SK-N-SH (cell line): ENCODE data around the gene HGS. TPM values are rescaled to one million over a fixed set of nuclear protein-coding genes. Genes with fewer than 3 reads are reported as not detected.

Experiments
- CTCF ChIA-PET: fragments of 300-600, 350-600 bp; formaldehyde crosslinking; extraction: SDS; loops from one replicate; lab custom pipeline; 2021; lab: Yijun Ruan, JAX
- POLR2A ChIA-PET: fragments of 350-600 bp; sonication (Branson Sonifier 250); formaldehyde crosslinking; extraction: SDS; loops from one replicate; lab custom pipeline; 2020; ENCODE audit warnings: antibody characterized with exemption, inconsistent platforms; lab: Yijun Ruan, JAX
- DNase-seq: peaks from one replicate; pipeline ENCODE4 v3.0.0; 2012
- H2AFZ ChIP-seq: fragments of 200-600 bp; sonication (generic); 2 replicates; pipeline ENCODE4 v1.8.1; 2016; ENCODE audit warnings: antibody characterized with exemption, mild to moderate bottlenecking, low read depth
- H3F3A ChIP-seq: fragments of 200-600 bp; sonication (generic); replicated peaks from 2 replicates; pipeline ENCODE3; 2016; ENCODE audit warnings: antibody characterized with exemption, mild to moderate bottlenecking; ENCODE audit not compliant: insufficient read depth
- H3K27ac ChIP-seq, 2 experiments: fragments of 200-500 bp in 1 of 2; fragments of 200-600 bp in 1 of 2; sonication (Bioruptor generic) in 1 of 2; sonication (generic), shearing (Covaris generic) in 1 of 2; 2 replicates each; pipeline versions ENCODE4 v1.5.1 to v1.6.1; 2014 to 2016; ENCODE audit warnings: low read depth in 2 of 2, inconsistent platforms in 1 of 2, low read length in 1 of 2, mild to moderate bottlenecking in 1 of 2, mixed read lengths in 1 of 2
- H3K27me3 ChIP-seq: fragments of 200-600 bp; sonication (generic), shearing (Covaris generic); 2 replicates; pipeline ENCODE4 v1.6.1; 2016; ENCODE audit warnings: mixed run types; ENCODE audit not compliant: insufficient read depth
- H3K36me3 ChIP-seq, 2 experiments: fragments of 200-500 bp in 1 of 2; fragments of 200-600 bp in 1 of 2; sonication (Bioruptor generic) in 1 of 2; sonication (generic) in 1 of 2; replicated peaks in 1 of 2; 2 replicates each; pipeline versions ENCODE3 to v1.5.1; 2014 to 2016; ENCODE audit warnings: low read length in 1 of 2, mild to moderate bottlenecking in 1 of 2; ENCODE audit not compliant: insufficient read depth in 2 of 2, control insufficient read depth in 1 of 2
- H3K4me1 ChIP-seq, 2 experiments: fragments of 200-500 bp in 1 of 2; fragments of 200-600 bp in 1 of 2; sonication (Bioruptor generic) in 1 of 2; sonication (generic), shearing (Covaris generic) in 1 of 2; 2 replicates each; pipeline versions ENCODE4 v1.5.1 to v1.6.1; 2014 to 2016; ENCODE audit warnings: low read depth in 1 of 2, low read length in 1 of 2, mixed run types in 1 of 2; ENCODE audit not compliant: insufficient read depth in 2 of 2, control insufficient read depth in 1 of 2
- H3K4me2 ChIP-seq: fragments of 200-600 bp; sonication (generic), shearing (Covaris generic); 2 replicates; pipeline ENCODE4 v1.6.1; 2017; ENCODE audit warnings: mixed run types
- H3K4me3 ChIP-seq, 2 experiments: fragments of 200-500 bp in 1 of 2; fragments of 200-600 bp in 1 of 2; sonication (Bioruptor generic) in 1 of 2; sonication (generic), shearing (Covaris generic) in 1 of 2; 2 replicates each; pipeline versions ENCODE4 v1.5.1 to v1.8.1; 2014 to 2016; ENCODE audit warnings: low read depth in 2 of 2, inconsistent platforms in 1 of 2, low read length in 1 of 2, mild to moderate bottlenecking in 1 of 2, mixed read lengths in 1 of 2, moderate library complexity in 1 of 2
- H3K79me2 ChIP-seq: fragments of 200-600 bp; sonication (generic); 2 replicates; pipeline ENCODE4 v1.8.1; 2017; ENCODE audit warnings: mild to moderate bottlenecking; ENCODE audit not compliant: insufficient read depth
- H3K9ac ChIP-seq: fragments of 200-600 bp; sonication (generic); 2 replicates; pipeline ENCODE4 v1.6.1; 2017; ENCODE audit warnings: mixed run types
- H3K9me2 ChIP-seq: fragments of 200-600 bp; sonication (generic); 2 replicates; pipeline ENCODE4 v1.6.1; 2017; ENCODE audit warnings: mixed run types
- H3K9me3 ChIP-seq: fragments of 200-600 bp; sonication (generic); 2 replicates; pipeline ENCODE4 v1.6.1; 2017; ENCODE audit warnings: mixed run types, mild to moderate bottlenecking, moderate library complexity
- H4K20me1 ChIP-seq: fragments of 200-600 bp; sonication (generic); 2 replicates; pipeline ENCODE4 v1.6.1; 2017; ENCODE audit warnings: mild to moderate bottlenecking, mixed run types; ENCODE audit not compliant: insufficient read depth
- FOSL2 ChIP-seq: IDR thresholded peaks from 2 replicates; pipeline ENCODE4 v1.4.0; 2012; ENCODE audit warnings: low read depth, mild to moderate bottlenecking, moderate library complexity, borderline replicate concordance
- FOXJ3 ChIP-seq: sonication (generic); formaldehyde crosslinking; IDR thresholded peaks from 2 replicates; pipeline ENCODE4 v1.5.1; 2020; ENCODE audit warnings: mild to moderate bottlenecking, missing genetic modification reagents
- GABPA ChIP-seq: IDR thresholded peaks from 2 replicates; pipeline ENCODE4 v1.4.0; 2012; ENCODE audit warnings: low read depth, mild to moderate bottlenecking
- GATA2 ChIP-seq: sonication (generic); formaldehyde crosslinking; IDR thresholded peaks from 2 replicates; pipeline ENCODE4 v1.5.0; 2020; ENCODE audit warnings: mild to moderate bottlenecking, missing genetic modification reagents
- NRF1 ChIP-seq: IDR thresholded peaks from 2 replicates; pipeline ENCODE4 v1.6.1; 2012; ENCODE audit warnings: low read depth, mild to moderate bottlenecking, low read length
- POLR2AphosphoS5 ChIP-seq: IDR thresholded peaks from 2 replicates; pipeline ENCODE4 v1.6.1; 2012; ENCODE audit warnings: low read depth, low read length
- REST ChIP-seq: IDR thresholded peaks from 2 replicates; pipeline ENCODE4 v1.6.1; 2012; ENCODE audit warnings: mild to moderate bottlenecking, low read depth, low read length, moderate library complexity
- RFX5 ChIP-seq: IDR thresholded peaks from 2 replicates; pipeline ENCODE4 v1.6.1; 2012; ENCODE audit warnings: mild to moderate bottlenecking, improper control_type of control experiment, low read length
- RXRA ChIP-seq: IDR thresholded peaks from 2 replicates; pipeline ENCODE4 v1.4.0; 2012; ENCODE audit warnings: low read depth, mild to moderate bottlenecking, borderline replicate concordance
- USF1 ChIP-seq: IDR thresholded peaks from 2 replicates; pipeline ENCODE4 v1.4.0; 2012; ENCODE audit warnings: low read depth, borderline replicate concordance
- YY1 ChIP-seq: IDR thresholded peaks from 2 replicates; pipeline ENCODE4 v1.4.0; 2012; ENCODE audit warnings: low read depth, mild to moderate bottlenecking
- ZBTB33 ChIP-seq: IDR thresholded peaks from 2 replicates; pipeline ENCODE4 v1.4.0; 2012; ENCODE audit warnings: low read depth, borderline replicate concordance
- WGBS: methylation state at CpG from one replicate; pipeline ENCODE4 v1.1.6; 2017; ENCODE audit warnings: low lambda C conversion rate; 5-methylcytosine and 5-hydroxymethylcytosine counted together
- polyA plus RNA-seq, 3 experiments: library from polyadenylated mRNA; depleted of rRNA; stranded (reverse); fragments of >200 nt; gene quantifications; 2 replicates each; pipeline ENCODE4 v1.2.3, GENCODE V29; 2012

Gene HGS
- polyA plus RNA-seq, 1 of the 3 experiments (the other 2 are of a cell fraction), result 192 TPM

- ChIA-PET CTCF (interaction anchor here (1.1 to 2.4 kb wide), 6 partner anchors 11 to 277 kb away, joined by 3 to 12 read pairs (median 4); partner anchors contain the start of gene MRPL12), POLR2A (interaction anchor here (0.8 to 2.8 kb wide), 10 partner anchors 10 to 188 kb away, joined by 3 to 33 read pairs (median 6); partner anchors contain the start of genes ARHGDIA, MCRIP1 and MRPL12)
- WGBS, result 22% methylated on average over 19 of the region's 19 CpGs
- Histone ChIP-seq H3K79me2 (peaks cover 91% of the 10 kb centered on the region), H3F3A (peaks cover 17% of the 10 kb centered on the region), H3K9me3 (no peaks in the 10 kb centered on the region), H3K4me2 (peak overlapping the region; percentile 96), H3K4me1 (peaks cover 19 to 21% of the 10 kb centered on the region in 2 experiments; a peak in 3 of 4 replicates), H3K9ac (peak overlapping the region; percentile 96), H3K27me3 (no peaks in the 10 kb centered on the region), H3K4me3 (peak overlapping the region; percentile 94 to 99), H3K9me2 (no peaks in the 10 kb centered on the region), H3K27ac (peak overlapping the region; percentile 76 to 82; a peak in 3 of 4 replicates), H2AFZ (peak overlapping the region; percentile 48; the same call in 1 of the 2 replicates), H4K20me1 (peaks cover 33% of the 10 kb centered on the region), H3K36me3 (peaks cover 33 to 42% of the 10 kb centered on the region in 2 experiments)
- DNase-seq, result peak; percentile 50
- TF ChIP-seq YY1 (no peak), RXRA (no peak), FOXJ3 (CRISPR knock-in tag) (no peak), RFX5 (no peak), POLR2AphosphoS5 (no peak), ZBTB33 (no peak), REST (no peak), NRF1 (no peak), GATA2 (CRISPR knock-in tag) (no peak)
These were observed 1.1 kb upstream of the HGS start for GRCh38 chr17:81682565-81683207.

GRCh38 chr17:81683208-81683583 lies 615 bp upstream of the HGS start:
- peaks cover 94% of the 10 kb centered on the region for H3K79me2 ChIP-seq
- peak overlapping the region; percentile 96 for H3K4me2 ChIP-seq
- H3K27ac ChIP-seq, result peak overlapping the region; percentile 76 to 82
- no peaks in the 10 kb centered on the region for H3K27me3 ChIP-seq
- H3K9me3 ChIP-seq, result no peaks in the 10 kb centered on the region
- TF ChIP-seq FOXJ3 (CRISPR knock-in tag) (0 out of 2 replicates have a peak, but pooled peaks have one; percentile 15), USF1 (no peak), NRF1 (no peak), RXRA (no peak), GABPA (no peak), FOSL2 (no peak)
- H2AFZ ChIP-seq, result peak overlapping the region; percentile 48; the same call in 1 of the 2 replicates
- POLR2A ChIA-PET, result interaction anchor here (0.6 to 2.8 kb wide), 13 partner anchors 8 to 188 kb away, joined by 3 to 33 read pairs (median 5); partner anchors contain the start of genes ARHGDIA, CCDC137, MCRIP1 and MRPL12
- peaks cover 12% of the 10 kb centered on the region for H3F3A ChIP-seq
- H3K9me2 ChIP-seq, result no peaks in the 10 kb centered on the region
- H3K36me3 ChIP-seq, result peaks cover 39 to 47% of the 10 kb centered on the region in 2 experiments
- CTCF ChIA-PET, result interaction anchor here (0.8 to 2.4 kb wide), 11 partner anchors 10 to 338 kb away, joined by 3 to 12 read pairs (median 3); partner anchors contain the start of gene MRPL12
- H3K9ac ChIP-seq, result peak overlapping the region; percentile 96
- no peak for DNase-seq
- peak overlapping the region; percentile 94 to 99 for H3K4me3 ChIP-seq
- 11% methylated on average over 6 of the region's 37 CpGs for WGBS
- H4K20me1 ChIP-seq, result peaks cover 38% of the 10 kb centered on the region
- H3K4me1 ChIP-seq, result peaks cover 19 to 21% of the 10 kb centered on the region in 2 experiments; a peak in 3 of 4 replicates
